SK-N-SH treated with all-trans-retinoic acid at 6 μM for 48 hours (cell line): ENCODE results near the gene RBM33.

Source experiments
- ATAC-seq: fragments of 200-7000 bp; cut with Tn5 transposase; 3 replicates; pipeline ENCODE4 v1.9.1; 2020; ENCODE audit warnings: mild to moderate bottlenecking, moderate library complexity
- ARNTL ChIP-seq: fragments of 450-650 bp; formaldehyde crosslinking; IDR thresholded peaks from 2 replicates; pipeline ENCODE4 v1.5.0; 2020; ENCODE audit warnings: low read depth, mild to moderate bottlenecking, moderate library complexity, borderline replicate concordance
- CREB5 ChIP-seq: fragments of 250-450 bp; sonication (Bioruptor Pico); IDR thresholded peaks from 2 replicates; pipeline ENCODE4 v1.5.1; 2020; ENCODE audit warnings: low read depth, mild to moderate bottlenecking, moderate library complexity
- CSDC2 ChIP-seq: fragments of 250-450 bp; sonication (Bioruptor Pico); IDR thresholded peaks from 2 replicates; pipeline ENCODE4 v1.5.0; 2020; ENCODE audit warnings: mild to moderate bottlenecking, moderate library complexity
- ESRRG ChIP-seq: fragments of 250-450 bp; sonication (Bioruptor Pico); IDR thresholded peaks from 2 replicates; pipeline ENCODE4 v1.6.1; 2021; ENCODE audit warnings: mild to moderate bottlenecking
- ISL1 ChIP-seq: fragments of 250-450 bp; sonication (Bioruptor Pico); IDR thresholded peaks from 2 replicates; pipeline ENCODE4 v2.1.2; 2022; ENCODE audit warnings: mild to moderate bottlenecking, moderate library complexity
- POU6F1 ChIP-seq: fragments of 250-450 bp; sonication (Bioruptor Pico); IDR thresholded peaks from 2 replicates; pipeline ENCODE4 v1.8.0; 2021; ENCODE audit warnings: low read depth, mild to moderate bottlenecking, moderate library complexity, borderline replicate concordance
- RARB ChIP-seq: fragments of 250-450 bp; sonication (Bioruptor Pico); IDR thresholded peaks from 2 replicates; pipeline ENCODE4 v1.8.0; 2021; ENCODE audit warnings: mild to moderate bottlenecking, moderate library complexity
- SNAI2 ChIP-seq: fragments of 250-450 bp; sonication (Bioruptor Pico); IDR thresholded peaks from 2 replicates; pipeline ENCODE4 v1.5.0; 2020; ENCODE audit warnings: mild to moderate bottlenecking, moderate library complexity
- TCF4 ChIP-seq: fragments of 250-450 bp; sonication (Bioruptor Pico); IDR thresholded peaks from 2 replicates; pipeline ENCODE4 v1.8.0; 2021; ENCODE audit warnings: mild to moderate bottlenecking, moderate library complexity, borderline replicate concordance
- TOX ChIP-seq: fragments of 250-450 bp; sonication (Bioruptor Pico); IDR thresholded peaks from 2 replicates; pipeline ENCODE4 v1.8.0; 2021; ENCODE audit warnings: mild to moderate bottlenecking, moderate library complexity, borderline replicate concordance
- TSHZ2 ChIP-seq: fragments of 250-450 bp; sonication (Bioruptor Pico); IDR thresholded peaks from 2 replicates; pipeline ENCODE4 v1.5.0; 2020; ENCODE audit warnings: mild to moderate bottlenecking, moderate library complexity
- ZC3H10 ChIP-seq: fragments of 250-450 bp; sonication (Bioruptor Pico); IDR thresholded peaks from 2 replicates; pipeline ENCODE4 v1.5.1; 2021; ENCODE audit warnings: mild to moderate bottlenecking, moderate library complexity
- ZFP30 ChIP-seq: fragments of 450-650 bp; formaldehyde crosslinking; IDR thresholded peaks from 2 replicates; pipeline ENCODE4 v1.5.0; 2022; ENCODE audit warnings: mild to moderate bottlenecking, moderate library complexity
- ZNF565 ChIP-seq: fragments of 450-650 bp; formaldehyde crosslinking; conservative IDR thresholded peaks from 2 replicates; pipeline ENCODE4 v1.5.0; 2020; ENCODE audit warnings: low read depth, mild to moderate bottlenecking, moderate library complexity
- ZNF70 ChIP-seq: fragments of 450-650 bp; formaldehyde crosslinking; IDR thresholded peaks from 2 replicates; pipeline ENCODE4 v1.5.0; 2020; ENCODE audit warnings: mild to moderate bottlenecking, moderate library complexity
- ZNF8 ChIP-seq: fragments of 450-650 bp; formaldehyde crosslinking; IDR thresholded peaks from 2 replicates; pipeline ENCODE4 v1.5.0; 2020; ENCODE audit warnings: mild to moderate bottlenecking, moderate library complexity

The RBM33 gene

GRCh38 chr7:155683098-155683497 lies 38.6 kb downstream of the RBM33 start:
- ATAC-seq = no peak
- TF ChIP-seq ZNF8 (CRISPR knock-in tag) = no peak
- TF ChIP-seq CREB5 (CRISPR knock-in tag) = no peak
- no peak for TF ChIP-seq POU6F1 (CRISPR knock-in tag)
- TF ChIP-seq ZNF565 (CRISPR knock-in tag) = no peak
- no peak for TF ChIP-seq ARNTL (CRISPR knock-in tag)
- TF ChIP-seq TSHZ2 (CRISPR knock-in tag) = no peak
- no peak for TF ChIP-seq RARB (CRISPR knock-in tag)
- no peak for TF ChIP-seq ESRRG (CRISPR knock-in tag)
- TF ChIP-seq TOX (CRISPR knock-in tag) = no peak

- TF ChIP-seq SNAI2 (CRISPR knock-in tag) = no peak
- TF ChIP-seq ISL1 (CRISPR knock-in tag) = no peak
- TF ChIP-seq ZC3H10 (CRISPR knock-in tag) = no peak
- no peak for TF ChIP-seq ESRRG (CRISPR knock-in tag)
- TF ChIP-seq TCF4 (CRISPR knock-in tag) = no peak
- no peak for TF ChIP-seq CREB5 (CRISPR knock-in tag)
- no peak for TF ChIP-seq ZFP30 (CRISPR knock-in tag)
- TF ChIP-seq ZNF565 (CRISPR knock-in tag) = no peak
- TF ChIP-seq TSHZ2 (CRISPR knock-in tag) = no peak
- TF ChIP-seq CSDC2 = no peak
- TF ChIP-seq, all 23 proteins: peak for 0
- no peak for ATAC-seq
These were observed 39.3 kb downstream of the RBM33 start for GRCh38 chr7:155683714-155684113.

- no peak for TF ChIP-seq ZNF70 (CRISPR knock-in tag)
- no peak for TF ChIP-seq ZC3H10 (CRISPR knock-in tag)
- ATAC-seq = no peak
These were observed 40.1 kb downstream of the RBM33 start for GRCh38 chr7:155684543-155684942.

GRCh38 chr7:155685070-155685790 lies 40.8 kb downstream of the RBM33 start:
- ATAC-seq = no peak
- no peak for TF ChIP-seq ZNF8 (CRISPR knock-in tag)
- TF ChIP-seq TCF4 (CRISPR knock-in tag) = no peak
